Transverse colon (tissue), 3 donors: ENCODE data around the gene SLC27A1.

Experiments used
- POLR2A ChIP-seq: fragments of 450-650 bp; IDR thresholded peaks from one replicate; pipeline ENCODE4 v1.6.1; 2016; ENCODE audit warnings: antibody characterized with exemption, mild to moderate bottlenecking, moderate library complexity
- TF ChIP-seq, protein P1 (sequence below), 5 experiments: fragments of 200-600 bp in 3 of 5; fragments of 450-650 bp in 2 of 5; sonication (generic) in 3 of 5; IDR thresholded peaks; 1 replicate in 2 of 5; 2 replicates in 3 of 5; pipeline ENCODE4 v1.5.1; 2016 to 2017; ENCODE audit warnings: antibody characterized with exemption in 5 of 5, inconsistent platforms in 3 of 5, mild to moderate bottlenecking in 2 of 5, moderate library complexity in 1 of 5

DNA sequence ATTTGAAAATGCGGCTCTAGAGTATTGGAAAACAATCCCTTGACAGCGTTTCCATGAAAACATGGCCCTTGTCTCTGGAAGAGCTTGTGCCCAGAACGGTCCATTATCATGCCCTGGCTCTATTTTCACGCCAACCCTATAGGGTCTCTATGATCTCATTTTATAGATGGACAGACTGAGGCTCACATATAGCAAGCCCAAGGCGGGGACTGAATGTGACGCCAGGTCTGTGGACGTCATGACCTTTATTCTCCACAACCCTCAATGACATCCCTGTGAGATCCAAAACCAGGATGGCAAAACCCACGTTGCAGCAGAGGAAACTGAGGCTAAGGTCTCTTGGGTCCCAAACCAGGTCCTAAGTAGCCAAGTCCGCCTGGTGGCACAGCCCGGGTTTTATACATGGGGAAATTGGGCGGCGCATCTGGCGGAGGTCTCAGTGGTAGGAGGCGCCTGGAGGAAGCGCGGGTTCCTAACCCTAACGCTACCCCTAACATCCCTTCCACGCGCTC, 84.7 kb downstream of the SLC27A1 start:
- TF ChIP-seq, protein P1, sequence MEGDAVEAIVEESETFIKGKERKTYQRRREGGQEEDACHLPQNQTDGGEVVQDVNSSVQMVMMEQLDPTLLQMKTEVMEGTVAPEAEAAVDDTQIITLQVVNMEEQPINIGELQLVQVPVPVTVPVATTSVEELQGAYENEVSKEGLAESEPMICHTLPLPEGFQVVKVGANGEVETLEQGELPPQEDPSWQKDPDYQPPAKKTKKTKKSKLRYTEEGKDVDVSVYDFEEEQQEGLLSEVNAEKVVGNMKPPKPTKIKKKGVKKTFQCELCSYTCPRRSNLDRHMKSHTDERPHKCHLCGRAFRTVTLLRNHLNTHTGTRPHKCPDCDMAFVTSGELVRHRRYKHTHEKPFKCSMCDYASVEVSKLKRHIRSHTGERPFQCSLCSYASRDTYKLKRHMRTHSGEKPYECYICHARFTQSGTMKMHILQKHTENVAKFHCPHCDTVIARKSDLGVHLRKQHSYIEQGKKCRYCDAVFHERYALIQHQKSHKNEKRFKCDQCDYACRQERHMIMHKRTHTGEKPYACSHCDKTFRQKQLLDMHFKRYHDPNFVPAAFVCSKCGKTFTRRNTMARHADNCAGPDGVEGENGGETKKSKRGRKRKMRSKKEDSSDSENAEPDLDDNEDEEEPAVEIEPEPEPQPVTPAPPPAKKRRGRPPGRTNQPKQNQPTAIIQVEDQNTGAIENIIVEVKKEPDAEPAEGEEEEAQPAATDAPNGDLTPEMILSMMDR (IDR thresholded peaks at IDR 0.05): peak in 1 of 5 experiments; percentile 13
- no peak for TF ChIP-seq POLR2A
